GM18508 (cell line): ENCODE results near the gene UQCR11.

ENCODE experiments used
- ATAC-seq: cut with Tn5 transposase; IDR thresholded peaks from one replicate; pipeline ENCODE4 v1.9.1; 2021; ENCODE audit warnings: moderate number of reproducible peaks; ENCODE audit not compliant: insufficient read depth, unreplicated experiment

Gene UQCR11

DNA sequence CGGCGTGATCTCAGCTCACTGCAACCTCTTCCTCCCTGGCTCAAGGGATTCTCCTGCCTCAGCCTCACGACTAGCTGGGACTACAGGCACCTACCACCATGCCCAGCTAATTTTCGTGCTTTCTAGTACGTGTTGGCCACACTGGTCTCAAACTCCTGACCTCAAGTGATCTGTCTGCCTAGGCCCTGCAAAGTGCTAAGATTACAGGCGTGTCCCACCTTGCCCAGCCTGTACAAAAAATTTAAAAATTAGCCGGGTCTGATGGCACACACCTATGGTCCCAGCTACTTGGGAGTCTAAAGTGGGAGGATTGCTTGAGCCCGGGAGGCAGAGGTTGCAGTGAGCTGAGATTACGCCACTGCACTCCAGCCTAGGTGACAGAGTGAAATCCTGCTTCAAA is 32.5 kb downstream of the UQCR11 start:
- no peak for ATAC-seq

- ATAC-seq = no peak
These were observed 33.9 kb downstream of the UQCR11 start for GRCh38 chr19:1571358-1571757.

GRCh38 chr19:1570836-1571235 is 34.4 kb downstream of the UQCR11 start:
- no peak for ATAC-seq

DNA sequence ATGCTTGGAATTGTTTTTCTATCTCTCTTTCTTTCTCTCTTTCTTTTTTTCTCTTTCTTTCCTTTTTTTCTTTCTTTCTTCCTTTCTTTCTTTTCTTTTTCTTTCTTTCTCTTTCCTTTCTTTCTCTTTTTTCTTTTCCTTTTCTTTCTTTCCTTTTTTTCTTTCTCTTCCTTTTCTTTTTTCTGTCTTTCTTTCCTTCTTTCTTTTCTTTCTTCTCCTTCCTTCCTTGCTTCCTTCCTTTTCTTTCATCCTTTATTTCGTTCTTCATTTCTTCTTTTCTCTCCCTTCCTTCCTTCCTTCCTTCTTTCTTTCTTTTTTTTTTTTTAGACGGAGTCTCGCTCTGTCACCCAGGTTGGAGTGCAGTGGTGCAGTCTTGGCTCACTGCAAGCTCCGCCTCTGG is 35.3 kb downstream of the UQCR11 start:
- ATAC-seq = no peak

DNA sequence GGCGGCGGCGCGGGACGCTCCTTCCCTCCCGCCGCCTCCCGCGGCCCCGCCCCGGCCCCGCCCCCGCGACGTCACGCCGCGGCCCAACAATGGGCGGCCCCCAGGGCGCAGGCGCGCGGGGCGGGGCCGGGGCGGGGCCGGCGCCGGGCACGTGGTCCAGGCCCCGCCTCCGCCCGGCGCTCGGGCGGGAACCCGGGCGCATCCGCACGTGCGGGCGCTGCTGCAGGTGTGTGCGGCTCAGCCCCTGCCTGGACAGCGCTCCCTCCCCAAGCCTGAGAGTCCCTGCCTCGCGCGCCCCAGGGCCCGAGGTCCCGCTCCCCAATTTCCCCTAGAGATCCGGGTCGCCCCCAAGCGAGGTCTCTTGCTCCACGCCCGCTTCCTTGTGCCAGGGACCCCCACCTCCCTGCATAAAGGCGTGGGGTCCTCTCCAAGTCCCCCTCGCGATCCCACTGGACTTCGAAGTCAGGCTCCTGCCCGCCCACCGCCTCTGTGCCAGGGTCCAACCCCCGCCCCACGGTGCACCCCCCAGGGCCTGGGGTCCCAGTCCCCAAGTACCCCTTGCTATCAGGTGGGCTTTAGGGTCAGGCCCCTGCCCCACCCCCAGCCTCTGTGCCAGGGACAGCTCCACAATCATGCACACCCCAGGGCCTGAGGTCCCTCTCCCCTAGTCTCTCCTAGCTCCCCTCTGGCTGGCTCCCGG is 36.8 kb downstream of the UQCR11 start, which contains the start of gene MEX3D:
Gene MEX3D, minus strand, starts transcription at position 6 of the 700 bp plus-strand sequence. CDS start 267 bp downstream, outside the sequence.
- no peak for ATAC-seq

- ATAC-seq = no peak
These were observed 37.4 kb downstream of the UQCR11 start for GRCh38 chr19:1567848-1568227.

DNA sequence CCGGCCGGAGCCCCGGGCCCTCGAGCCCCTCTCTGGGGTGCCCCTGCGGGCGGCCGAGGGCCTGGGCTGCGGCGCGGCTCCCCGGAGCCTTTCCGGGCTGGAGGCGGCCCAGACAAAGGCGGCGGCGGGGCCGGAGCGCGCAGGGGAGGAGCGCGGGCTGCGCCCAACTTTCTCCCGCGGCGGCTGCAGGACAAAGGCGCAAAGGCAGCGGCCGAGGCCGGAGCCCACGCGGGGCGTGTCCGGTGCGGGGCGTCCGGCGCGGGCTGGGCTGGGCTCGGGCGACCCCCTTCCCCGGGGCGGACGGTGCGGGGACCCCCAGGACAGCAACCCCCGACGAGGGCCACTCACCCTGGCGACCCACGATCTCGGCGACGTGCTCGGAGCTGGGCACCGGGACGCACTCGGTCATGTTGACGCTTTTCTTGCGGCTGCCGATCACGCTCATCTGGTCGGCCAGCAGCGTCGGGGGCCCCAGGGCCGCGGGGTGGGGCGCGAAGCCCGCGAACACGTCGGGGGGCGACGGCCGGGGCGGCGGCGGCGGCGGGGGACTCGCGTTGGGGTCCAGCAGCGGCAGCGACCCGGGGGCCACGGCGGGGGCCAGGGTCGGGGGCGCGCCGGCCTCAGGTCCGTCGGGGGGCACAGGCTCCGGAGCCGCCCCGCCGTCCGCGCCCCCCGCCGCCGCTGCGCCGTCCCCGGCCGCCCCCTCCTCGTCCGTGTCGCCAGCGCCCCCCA is 38.0 kb downstream of the UQCR11 start:
- no peak for ATAC-seq

- ATAC-seq = no peak
These were observed 38.7 kb downstream of the UQCR11 start for GRCh38 chr19:1566392-1567115.

DNA sequence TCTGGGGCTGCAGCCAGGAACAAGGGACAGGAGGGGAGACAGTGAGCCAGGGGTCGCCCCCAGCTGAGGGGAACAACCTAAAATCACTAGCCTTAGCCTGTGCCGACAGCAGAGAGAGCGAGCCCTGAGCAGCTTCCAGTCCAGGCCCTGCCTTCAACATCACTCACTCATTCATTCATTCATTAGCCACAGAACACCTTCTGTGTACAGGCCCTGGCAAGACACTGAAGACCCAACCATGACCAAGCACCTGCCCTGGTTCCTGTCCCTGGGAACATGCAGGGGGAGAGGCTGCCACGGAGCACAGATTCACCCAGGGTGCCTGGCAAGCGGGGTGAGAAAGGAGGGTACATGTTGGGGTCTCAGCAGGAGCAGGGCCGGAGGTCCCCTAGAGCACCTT is 42.0 kb downstream of the UQCR11 start:
- no peak for ATAC-seq

GRCh38 chr19:1561236-1561842 is 43.9 kb downstream of the UQCR11 start:
- ATAC-seq = no peak

DNA sequence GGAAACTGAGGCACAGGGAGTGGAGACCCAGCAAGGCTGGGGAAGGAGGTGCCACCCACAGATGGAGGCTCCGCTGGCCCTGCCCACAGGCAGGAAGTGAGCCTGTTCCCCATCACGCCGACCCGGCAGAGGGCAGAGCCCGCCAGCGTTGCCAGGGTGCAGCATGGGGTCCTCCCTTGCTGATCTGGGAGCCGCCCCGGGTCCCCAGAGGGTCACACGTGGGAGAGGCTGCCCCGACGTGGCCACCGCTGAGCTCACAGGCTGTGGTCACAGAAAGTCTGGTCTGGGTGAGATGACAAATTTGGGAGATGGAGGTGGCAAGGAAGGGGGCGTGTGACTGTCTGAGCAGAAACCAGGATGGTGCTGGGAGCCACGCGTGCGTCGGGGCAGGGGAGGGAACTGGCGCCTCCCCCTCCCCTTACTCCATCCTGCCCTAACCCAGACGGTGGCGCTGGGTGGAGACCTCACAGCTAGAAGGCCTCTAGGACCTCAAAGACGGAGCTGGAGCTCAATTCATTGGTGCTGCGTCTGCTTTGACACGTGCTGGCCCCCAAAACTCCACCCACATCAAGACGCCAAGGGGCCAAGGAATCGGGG is 44.9 kb downstream of the UQCR11 start:
- no peak for ATAC-seq

GRCh38 chr19:1558552-1558951 is 46.7 kb downstream of the UQCR11 start:
- ATAC-seq = no peak

- no peak for ATAC-seq
These were observed 48.7 kb downstream of the UQCR11 start for GRCh38 chr19:1556390-1557070.

DNA sequence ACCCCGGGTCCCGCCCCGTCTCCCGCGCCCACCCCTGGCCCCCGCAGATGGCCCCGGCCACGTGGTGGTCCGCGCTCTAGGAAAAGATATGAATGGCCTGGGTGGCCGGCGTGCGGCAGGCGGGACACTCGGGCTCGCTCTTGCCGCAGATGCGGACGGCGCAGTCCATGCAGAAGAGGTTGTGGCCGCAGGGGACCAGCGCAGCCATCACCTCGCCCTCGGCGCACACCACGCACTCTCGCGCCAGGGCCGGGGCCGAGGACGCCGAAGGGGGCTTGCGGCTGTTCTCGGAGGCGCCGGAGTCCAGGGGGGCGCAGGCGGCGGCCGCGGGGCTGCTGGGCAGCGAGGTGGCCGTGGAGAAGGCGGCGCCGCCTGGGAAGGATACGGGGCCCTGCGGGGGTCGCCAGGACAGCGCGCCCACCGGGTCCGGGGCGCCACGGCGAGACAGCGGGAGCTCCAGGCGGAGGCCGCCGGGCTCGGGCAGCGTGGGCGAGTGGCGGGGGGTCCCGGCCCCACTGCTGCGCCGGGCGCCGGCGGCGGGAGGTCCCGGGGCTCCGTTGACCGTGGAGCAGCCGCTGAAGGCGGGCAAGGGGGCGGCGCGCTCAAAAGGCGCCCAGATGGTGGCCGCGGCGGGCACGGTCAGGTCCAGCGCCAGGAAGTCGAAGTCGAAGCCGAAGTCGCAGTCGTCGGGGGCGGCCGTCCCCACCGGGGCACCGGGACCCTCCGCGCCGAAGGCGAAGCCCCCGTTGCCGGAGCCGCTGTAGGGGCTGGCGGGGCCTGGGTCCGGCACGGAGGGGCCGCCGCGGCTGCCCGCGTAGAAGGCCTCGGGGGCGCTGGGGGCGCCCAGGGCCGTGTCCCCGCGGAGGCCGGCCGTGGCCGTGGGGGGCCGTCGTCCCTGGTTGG is 49.5 kb downstream of the UQCR11 start:
- no peak for ATAC-seq

- ATAC-seq = no peak
These were observed 50.3 kb downstream of the UQCR11 start for GRCh38 chr19:1554968-1555367.

DNA sequence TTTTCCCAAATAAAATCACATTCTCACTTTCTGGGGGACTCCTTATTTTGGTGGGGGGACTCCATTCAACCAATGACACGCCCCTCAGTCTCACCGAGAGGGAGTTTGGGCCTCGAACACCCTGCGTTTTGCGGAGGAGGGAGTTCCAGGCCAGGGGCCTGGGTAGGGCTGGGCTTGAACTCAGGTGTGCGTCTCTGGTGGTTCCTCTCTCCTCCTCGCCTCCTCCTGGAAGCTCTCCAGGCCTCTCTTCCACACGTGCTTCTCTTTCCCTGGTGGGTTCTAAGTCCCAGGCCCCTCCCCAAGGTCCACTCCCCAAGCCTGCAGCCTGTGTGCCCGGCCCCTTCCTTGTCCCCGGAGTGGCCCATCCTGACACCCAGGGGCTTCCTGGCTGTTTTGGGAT is 51.8 kb downstream of the UQCR11 start:
- ATAC-seq = no peak

DNA sequence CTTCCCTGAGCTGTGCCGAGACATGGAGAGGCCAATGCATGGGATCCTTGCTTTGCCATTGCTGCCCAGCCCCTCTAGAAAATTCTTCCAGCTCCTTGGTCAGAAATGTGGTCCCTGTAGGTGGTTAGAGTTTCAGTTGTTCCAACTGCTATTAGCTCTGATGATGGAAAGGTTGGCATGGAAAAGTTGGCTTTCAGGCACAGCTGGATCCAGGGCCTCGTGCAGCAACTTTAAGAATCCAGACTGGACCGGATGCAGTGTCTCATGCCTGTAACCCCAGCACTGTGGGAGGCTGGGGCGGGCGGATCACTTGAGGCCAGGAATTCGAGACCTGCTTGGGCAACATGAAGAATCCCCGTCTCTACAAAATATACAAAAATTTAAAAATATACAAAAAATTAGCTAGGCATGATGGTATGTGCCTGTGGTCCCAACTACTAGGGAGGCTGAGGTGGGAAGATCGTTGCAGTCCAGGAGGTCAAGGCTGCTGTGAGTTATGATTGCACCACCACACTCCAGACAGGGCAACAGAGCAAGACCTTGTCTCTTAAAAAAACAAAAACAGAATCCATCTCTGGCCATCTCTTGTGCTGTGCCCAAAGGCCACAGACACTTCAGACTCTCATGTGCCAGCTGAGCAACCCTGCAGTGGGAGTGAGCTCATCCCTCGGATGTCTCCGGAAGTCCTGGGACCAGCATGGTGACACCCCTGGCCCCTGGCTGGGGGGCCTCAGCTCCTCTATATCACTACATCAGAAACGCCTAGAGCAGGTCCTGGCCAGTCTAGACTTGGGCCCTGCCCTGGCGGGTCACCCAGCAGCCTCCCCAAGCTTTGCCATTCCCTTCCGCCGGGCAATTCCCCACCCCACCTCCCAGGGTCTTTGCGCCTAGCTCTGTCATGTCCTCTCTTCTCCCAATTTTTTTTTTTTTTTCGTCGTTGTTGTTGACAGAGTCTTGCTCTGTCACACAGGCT is 53.9 kb downstream of the UQCR11 start:
- no peak for ATAC-seq
